ENCODE data around the gene HS3ST3B1.

- no peak for TF ChIP-seq CTCF (IDR thresholded peaks at IDR 0.05)
- TF ChIP-seq POLR2A (IDR thresholded peaks at IDR 0.05): no peak
Measured at GRCh38 chr17:14320098-14320497, 19.2 kb downstream of the HS3ST3B1 start.
